IPS-18a (cell line): ENCODE measurements around the gene NME7.
"Not testable (repeated sequence)": the region's sequence is repeated elsewhere in the genome, so short reads cannot be mapped to it uniquely, and the experiment has no call there.

Source experiments
- H3K27ac ChIP-seq: one replicate; pipeline ENCODE4 v1.5.1; 2013; ENCODE audit warnings: low read length
- H3K27me3 ChIP-seq: one replicate; pipeline ENCODE4 v1.6.1; 2013; ENCODE audit warnings: mild to moderate bottlenecking, low read length; ENCODE audit not compliant: control insufficient read depth, insufficient read depth
- H3K36me3 ChIP-seq: one replicate; pipeline ENCODE4 v1.6.1; 2013; ENCODE audit warnings: low read depth, low read length; ENCODE audit not compliant: control insufficient read depth
- H3K4me1 ChIP-seq: one replicate; pipeline ENCODE4 v1.6.1; 2013; ENCODE audit warnings: low read depth, low read length; ENCODE audit not compliant: control insufficient read depth
- H3K4me3 ChIP-seq: one replicate; pipeline ENCODE4 v1.5.1; 2013; ENCODE audit warnings: low read length
- H3K9ac ChIP-seq: one replicate; pipeline ENCODE4 v1.6.1; 2013; ENCODE audit warnings: mild to moderate bottlenecking, low read length, moderate library complexity
- H3K9me3 ChIP-seq: one replicate; pipeline ENCODE4 v1.6.1; 2013; ENCODE audit warnings: low read depth, low read length; ENCODE audit not compliant: control insufficient read depth

The NME7 gene

GRCh38 chr1:169367096-169367685 lies 406 bp downstream of the NME7 start:
- Histone ChIP-seq H3K9ac (peak overlapping the region; percentile 38), H3K27me3 (no peaks in the 10 kb centered on the region), H3K9me3 (no peaks in the 10 kb centered on the region), H3K4me1 (peaks cover 3% of the 10 kb centered on the region), H3K27ac (peak overlapping the region; percentile 31), H3K4me3 (peak overlapping the region; percentile 78), H3K36me3 (peaks cover 6% of the 10 kb centered on the region)

GRCh38 chr1:169364948-169365347 lies 2.6 kb downstream of the NME7 start:
- no peak overlapping the region for H3K9ac ChIP-seq
- H3K27me3 ChIP-seq = no peaks in the 10 kb centered on the region
- no peaks in the 10 kb centered on the region for H3K9me3 ChIP-seq
- peaks cover 3% of the 10 kb centered on the region for H3K36me3 ChIP-seq
- no peak overlapping the region for H3K4me3 ChIP-seq
- peaks cover 3% of the 10 kb centered on the region for H3K4me1 ChIP-seq
- no peak overlapping the region for H3K27ac ChIP-seq

- no peak overlapping the region for H3K9ac ChIP-seq
- no peaks in the 10 kb centered on the region for H3K36me3 ChIP-seq
- H3K4me3 ChIP-seq = no peak overlapping the region
- no peaks in the 10 kb centered on the region for H3K27me3 ChIP-seq
- H3K9me3 ChIP-seq = no peaks in the 10 kb centered on the region
- H3K27ac ChIP-seq = no peak overlapping the region
- H3K4me1 ChIP-seq = peaks cover 3% of the 10 kb centered on the region
Observed at GRCh38 chr1:169363046-169363730, 4.4 kb downstream of the NME7 start.

GRCh38 chr1:169361281-169361680 lies 6.3 kb downstream of the NME7 start:
- Histone ChIP-seq H3K27me3 (no peaks in the 10 kb centered on the region), H3K9ac (no peak overlapping the region), H3K27ac (no peak overlapping the region), H3K36me3 (no peaks in the 10 kb centered on the region), H3K9me3 (no peaks in the 10 kb centered on the region), H3K4me3 (no peak overlapping the region), H3K4me1 (no peaks in the 10 kb centered on the region)

GRCh38 chr1:169360415-169360814 lies 7.2 kb downstream of the NME7 start:
- H3K9me3 ChIP-seq = no peaks in the 10 kb centered on the region
- H3K9ac ChIP-seq = no peak overlapping the region
- no peak overlapping the region for H3K27ac ChIP-seq
- no peaks in the 10 kb centered on the region for H3K27me3 ChIP-seq
- H3K4me3 ChIP-seq = no peak overlapping the region
- H3K4me1 ChIP-seq = no peaks in the 10 kb centered on the region
- H3K36me3 ChIP-seq = no peaks in the 10 kb centered on the region

GRCh38 chr1:169348383-169349036 lies 19.1 kb downstream of the NME7 start:
- Histone ChIP-seq H3K4me1 (no peaks in the 10 kb centered on the region), H3K9ac (no peak overlapping the region), H3K27me3 (no peaks in the 10 kb centered on the region), H3K27ac (no peak overlapping the region), H3K4me3 (no peak overlapping the region), H3K9me3 (no peaks in the 10 kb centered on the region), H3K36me3 (no peaks in the 10 kb centered on the region)

GRCh38 chr1:169347688-169348382 lies 19.8 kb downstream of the NME7 start:
- H3K27ac ChIP-seq = no peak overlapping the region
- no peaks in the 10 kb centered on the region for H3K4me1 ChIP-seq
- H3K9me3 ChIP-seq = no peaks in the 10 kb centered on the region
- no peaks in the 10 kb centered on the region for H3K27me3 ChIP-seq
- no peaks in the 10 kb centered on the region for H3K36me3 ChIP-seq
- no peak overlapping the region for H3K4me3 ChIP-seq
- no peak overlapping the region for H3K9ac ChIP-seq

- Histone ChIP-seq H3K27me3 (no peaks in the 10 kb centered on the region), H3K9ac (no peak overlapping the region), H3K4me3 (no peak overlapping the region), H3K4me1 (no peaks in the 10 kb centered on the region), H3K36me3 (no peaks in the 10 kb centered on the region), H3K27ac (no peak overlapping the region), H3K9me3 (peaks cover 3% of the 10 kb centered on the region)
Observed at GRCh38 chr1:169346036-169346589, 21.5 kb downstream of the NME7 start.

- Histone ChIP-seq H3K9ac (no peak overlapping the region), H3K9me3 (peaks cover 3% of the 10 kb centered on the region), H3K36me3 (no peaks in the 10 kb centered on the region), H3K4me1 (no peaks in the 10 kb centered on the region), H3K27me3 (no peaks in the 10 kb centered on the region), H3K27ac (no peak overlapping the region), H3K4me3 (no peak overlapping the region)
Observed at GRCh38 chr1:169345511-169345910, 22.1 kb downstream of the NME7 start.

- not testable (repeated sequence) for H3K9me3 ChIP-seq, H3K4me1 ChIP-seq, H3K36me3 ChIP-seq, H3K4me3 ChIP-seq, H3K27me3 ChIP-seq, H3K9ac ChIP-seq, H3K27ac ChIP-seq
Observed at GRCh38 chr1:169342096-169342495, 25.5 kb downstream of the NME7 start.

GRCh38 chr1:169340882-169341281 lies 26.7 kb downstream of the NME7 start:
- Histone ChIP-seq H3K27me3 (no peaks in the 10 kb centered on the region), H3K27ac (no peak overlapping the region), H3K4me1 (no peaks in the 10 kb centered on the region), H3K4me3 (no peak overlapping the region), H3K9ac (no peak overlapping the region), H3K36me3 (no peaks in the 10 kb centered on the region), H3K9me3 (peaks cover 3% of the 10 kb centered on the region)
